HEK293 (cell line): ENCODE results near the gene ZDHHC17.
"Not testable (repeated sequence)": the region's sequence is repeated elsewhere in the genome, so short reads cannot be mapped to it uniquely, and the experiment has no call there.

Source experiments
- CTCF ChIA-PET: fragments of 350-600 bp; formaldehyde crosslinking; extraction: SDS; loops from one replicate; lab custom pipeline; 2021; ENCODE audit warnings: antibody characterized with exemption; lab: Yijun Ruan, JAX
- POLR2A ChIA-PET: fragments of 300-600 bp; formaldehyde crosslinking; extraction: SDS; loops from one replicate; lab custom pipeline; 2020; ENCODE audit warnings: antibody characterized with exemption, inconsistent platforms; lab: Yijun Ruan, JAX
- H3K27ac ChIP-seq: fragments of 200-500 bp; sonication (Bioruptor generic); 2 replicates; pipeline ENCODE4 v1.5.1; 2014; ENCODE audit warnings: low read depth, low read length, control low read depth, inconsistent platforms; ENCODE audit errors: extremely low read depth
- H3K36me3 ChIP-seq, 2 experiments: fragments of 200-500 bp in 1 of 2; sonication (Bioruptor generic) in 1 of 2; 1 replicate in 1 of 2; 2 replicates in 1 of 2; pipeline ENCODE4 v1.5.1; 2014 to 2017; ENCODE audit warnings: inconsistent platforms in 2 of 2, low read length in 2 of 2; ENCODE audit not compliant: control insufficient read depth in 2 of 2, insufficient read depth in 1 of 2
- H3K4me1 ChIP-seq: fragments of 200-500 bp; sonication (Bioruptor generic); 2 replicates; pipeline ENCODE4 v1.5.1; 2014; ENCODE audit warnings: mild to moderate bottlenecking, low read length, inconsistent platforms; ENCODE audit not compliant: control insufficient read depth, insufficient read depth
- H3K4me3 ChIP-seq: 2 replicates; pipeline ENCODE4 v1.5.1; 2011; ENCODE audit warnings: low read depth, mild to moderate bottlenecking, control low read depth, low read length, moderate library complexity
- H3K9me3 ChIP-seq: fragments of 200-500 bp; sonication (Bioruptor generic); 2 replicates; pipeline ENCODE4 v1.5.1; 2014; ENCODE audit warnings: low read depth, low read length, inconsistent platforms; ENCODE audit not compliant: control insufficient read depth, insufficient read depth
- CTCF ChIP-seq: fragments of 450-650 bp; formaldehyde crosslinking; IDR thresholded peaks from 2 replicates; pipeline ENCODE4 v1.5.1; 2016; ENCODE audit warnings: missing biosample characterization, missing genetic modification characterization
- KLF1 ChIP-seq: fragments of 450-650 bp; formaldehyde crosslinking; IDR thresholded peaks from 2 replicates; pipeline ENCODE4 v1.5.1; 2016; ENCODE audit warnings: missing biosample characterization, missing genetic modification characterization
- KLF16 ChIP-seq: fragments of 450-650 bp; formaldehyde crosslinking; IDR thresholded peaks from 2 replicates; pipeline ENCODE4 v1.5.1; 2017; ENCODE audit warnings: missing biosample characterization, missing genetic modification characterization
- SETDB1 ChIP-seq: IDR thresholded peaks from one replicate; pipeline ENCODE4 v1.6.1; 2017; ENCODE audit warnings: mild to moderate bottlenecking, low read length, moderate library complexity, mixed read lengths; ENCODE audit not compliant: insufficient read length
- ZBTB7A ChIP-seq: fragments of 450-650 bp; formaldehyde crosslinking; IDR thresholded peaks from 2 replicates; pipeline ENCODE4 v1.5.1; 2016; ENCODE audit warnings: low read depth, missing biosample characterization, missing genetic modification characterization
- ZBTB8A ChIP-seq: fragments of 450-650 bp; formaldehyde crosslinking; IDR thresholded peaks from 2 replicates; pipeline ENCODE4 v1.5.1; 2016; ENCODE audit warnings: missing biosample characterization, missing genetic modification characterization
- ZFP3 ChIP-seq: fragments of 450-650 bp; formaldehyde crosslinking; IDR thresholded peaks from 2 replicates; pipeline ENCODE4 v1.5.1; 2016; ENCODE audit warnings: low read depth, missing biosample characterization, missing genetic modification characterization
- ZIC2 ChIP-seq: fragments of 450-650 bp; formaldehyde crosslinking; IDR thresholded peaks from 2 replicates; pipeline ENCODE4 v1.5.1; 2016; ENCODE audit warnings: missing biosample characterization, missing genetic modification characterization
- ZNF10 ChIP-seq: fragments of 450-650 bp; formaldehyde crosslinking; IDR thresholded peaks from 2 replicates; pipeline ENCODE4 v1.5.1; 2017; ENCODE audit warnings: missing biosample characterization, missing genetic modification characterization
- ZNF146 ChIP-seq: fragments of 450-650 bp; formaldehyde crosslinking; IDR thresholded peaks from 2 replicates; pipeline ENCODE4 v1.5.1; 2016; ENCODE audit warnings: missing biosample characterization, missing genetic modification characterization
- ZNF175 ChIP-seq: fragments of 450-650 bp; formaldehyde crosslinking; IDR thresholded peaks from 2 replicates; pipeline ENCODE4 v1.5.1; 2016; ENCODE audit warnings: missing biosample characterization, missing genetic modification characterization
- ZNF202 ChIP-seq: fragments of 450-650 bp; formaldehyde crosslinking; IDR thresholded peaks from 2 replicates; pipeline ENCODE4 v1.5.1; 2016; ENCODE audit warnings: missing biosample characterization, missing genetic modification characterization, borderline replicate concordance
- ZNF423 ChIP-seq: fragments of 450-650 bp; formaldehyde crosslinking; IDR thresholded peaks from 2 replicates; pipeline ENCODE4 v1.5.1; 2016; ENCODE audit warnings: missing biosample characterization, missing genetic modification characterization
- ZNF580 ChIP-seq: fragments of 450-650 bp; formaldehyde crosslinking; IDR thresholded peaks from 2 replicates; pipeline ENCODE4 v1.5.1; 2016; ENCODE audit warnings: missing biosample characterization, missing genetic modification characterization
- ZNF596 ChIP-seq: fragments of 450-650 bp; IDR thresholded peaks from 2 replicates; pipeline ENCODE4 v1.5.0; 2018; ENCODE audit warnings: missing biosample characterization, mild to moderate bottlenecking, missing genetic modification characterization, moderate library complexity
- ZNF664 ChIP-seq: fragments of 450-650 bp; formaldehyde crosslinking; IDR thresholded peaks from 2 replicates; pipeline ENCODE4 v1.5.1; 2016; ENCODE audit warnings: missing biosample characterization, missing genetic modification characterization

ZDHHC17 gene

GRCh38 chr12:76726626-76727025 is 37.3 kb upstream of the ZDHHC17 start:
- no peak for TF ChIP-seq ZNF596
- TF ChIP-seq KLF1 (tag by site-specific recombination) = no peak
- TF ChIP-seq ZNF423 = no peak
- TF ChIP-seq ZBTB8A (tag by site-specific recombination) = no peak
- TF ChIP-seq CTCF = no peak
- no peak overlapping the region for H3K4me3 ChIP-seq
- ChIA-PET CTCF (interaction anchor here (0.6 kb wide), 1 partner anchor 38 kb away, joined by 5 read pairs; no protein-coding TSS in a partner anchor), POLR2A (no interaction called here)
- H3K4me1 ChIP-seq = no peaks in the 10 kb centered on the region
- H3K9me3 ChIP-seq = no peaks in the 10 kb centered on the region
- H3K27ac ChIP-seq = no peak overlapping the region
- H3K36me3 ChIP-seq = no peaks in the 10 kb centered on the region

- H3K4me3 ChIP-seq, POLR2A ChIA-PET, H3K4me1 ChIP-seq, CTCF ChIA-PET, H3K9me3 ChIP-seq, H3K36me3 ChIP-seq, H3K27ac ChIP-seq: not testable (repeated sequence)
- TF ChIP-seq ZNF580 (tag by site-specific recombination) (0 out of 2 replicates have a peak, but pooled peaks have one; percentile 57), ZNF146 (tag by site-specific recombination) (peak; percentile 80)
Measured at GRCh38 chr12:76732188-76732587, 31.7 kb upstream of the ZDHHC17 start.

GRCh38 chr12:76737689-76738088 is 26.2 kb upstream of the ZDHHC17 start:
- H3K4me3 ChIP-seq, POLR2A ChIA-PET, H3K4me1 ChIP-seq, H3K9me3 ChIP-seq, H3K27ac ChIP-seq: not testable (repeated sequence)
- TF ChIP-seq SETDB1 = peak; percentile 29
- TF ChIP-seq, all 188 proteins: peak for 1; not testable (repeated sequence) for 187
- CTCF ChIA-PET, H3K36me3 ChIP-seq: not testable (repeated sequence)

GRCh38 chr12:76738824-76739579 is 24.9 kb upstream of the ZDHHC17 start:
- no peak for TF ChIP-seq ZNF202
- no peak for TF ChIP-seq ZBTB7A (tag by site-specific recombination)
- TF ChIP-seq ZFP3 (tag by site-specific recombination) = no peak
- TF ChIP-seq ZNF175 = no peak
- no peak for TF ChIP-seq ZNF10
- no peak for TF ChIP-seq KLF16 (tag by site-specific recombination)
- no peak for TF ChIP-seq ZNF664 (tag by site-specific recombination)
- TF ChIP-seq ZIC2 (tag by site-specific recombination) = peak; percentile 61
- ChIA-PET CTCF (interaction anchor here (0.9 kb wide), 1 partner anchor 10 kb away, joined by 3 read pairs; no protein-coding TSS in a partner anchor), POLR2A (no interaction called here)
- no peaks in the 10 kb centered on the region for H3K4me1 ChIP-seq
- no peak overlapping the region for H3K27ac ChIP-seq
- no peaks in the 10 kb centered on the region for H3K9me3 ChIP-seq
- no peaks in the 10 kb centered on the region for H3K36me3 ChIP-seq
- H3K4me3 ChIP-seq = no peak overlapping the region
